Upper lobe of left lung (tissue), 6 donors: ENCODE measurements around the gene MCAM. TPM values are rescaled to one million over a fixed set of nuclear protein-coding genes. Genes with fewer than 3 reads are reported as not detected.
A peak's percentile ranks its signal among the peaks of the same experiment; 100 is the strongest.

Experiments used
- ATAC-seq, 2 donors: fragments of 200-7000 bp; cut with Tn5 transposase; one replicate each; pipeline ENCODE4 v1.9.1; 2022; ENCODE audit warnings: mild to moderate bottlenecking in 2 of 2, moderate library complexity in 2 of 2; ENCODE audit not compliant: low FRiP score in 2 of 2
- DNase-seq, 2 donors: peaks; one replicate each; pipeline ENCODE4 v3.0.0-alpha.2; 2019 to 2020
- H3K27ac ChIP-seq, 4 donors: fragments of 200-600 bp; sonication (generic); one replicate each; pipeline ENCODE4 v1.5.1; 2016 to 2019
- H3K27me3 ChIP-seq, 4 donors: fragments of 200-600 bp; sonication (generic); one replicate each; pipeline ENCODE4 v1.5.1; 2017 to 2019
- H3K36me3 ChIP-seq, 4 donors: fragments of 200-600 bp; sonication (generic); one replicate each; pipeline ENCODE4 v1.5.1; 2016 to 2019
- H3K4me1 ChIP-seq, 4 donors: fragments of 200-600 bp; sonication (generic); one replicate each; pipeline ENCODE4 v1.5.1; 2018 to 2019
- H3K4me3 ChIP-seq, 4 donors: fragments of 200-600 bp; sonication (generic); one replicate each; pipeline ENCODE4 v1.5.1; 2017 to 2019; ENCODE audit warnings: mild to moderate bottlenecking in 2 of 4, moderate library complexity in 1 of 4
- H3K9me3 ChIP-seq, 4 donors: fragments of 200-600 bp; sonication (generic); one replicate each; pipeline ENCODE4 v1.5.1; 2018 to 2019
- EP300 ChIP-seq, 4 donors: sonication (generic); formaldehyde crosslinking; IDR thresholded peaks; one replicate each; pipeline ENCODE4 v1.5.1; 2017; ENCODE audit warnings: antibody characterized with exemption in 4 of 4, control low read depth in 2 of 4
- POLR2A ChIP-seq, 4 donors: fragments of 450-650 bp; IDR thresholded peaks; one replicate each; pipeline ENCODE4 v1.5.1; 2016 to 2017; ENCODE audit warnings: antibody characterized with exemption in 4 of 4, mild to moderate bottlenecking in 2 of 4
- POLR2AphosphoS5 ChIP-seq, 2 donors: sonication (generic); formaldehyde crosslinking; IDR thresholded peaks; one replicate each; pipeline ENCODE4 v1.5.1; 2017; ENCODE audit warnings: antibody characterized with exemption in 2 of 2
- WGBS, 2 donors: methylation state at CpG; one replicate each; pipeline ENCODE4 v1.1.5; 2017 to 2018; 5-methylcytosine and 5-hydroxymethylcytosine counted together
- total RNA-seq, 6 donors: library from RNA; depleted of rRNA in 4 of 6; stranded (reverse); fragments of >200 nt in 4 of 6; gene quantifications; one replicate each; pipeline versions ENCODE4 v1.1.0 to v1.2.1, GENCODE V29; 2016 to 2021
- TF ChIP-seq, protein P1 (sequence below), 6 experiments: fragments of 450-650 bp in 4 of 6; fragments of 200-600 bp in 2 of 6; sonication (generic) in 2 of 6; IDR thresholded peaks; one replicate each; pipeline ENCODE4 v1.5.1; 2016 to 2019; ENCODE audit warnings: antibody characterized with exemption in 6 of 6
- donor health status: DM: no; HTN: no; CAD: no; lungs with moderate emphysema.
- donor health status: DM: no; HTN: yes; CAD: no; lungs with severe emphysema.

The MCAM gene
- total RNA-seq, 6 donors from 2014 or later: 39.8 to 222 (median 76.5) TPM

DNA sequence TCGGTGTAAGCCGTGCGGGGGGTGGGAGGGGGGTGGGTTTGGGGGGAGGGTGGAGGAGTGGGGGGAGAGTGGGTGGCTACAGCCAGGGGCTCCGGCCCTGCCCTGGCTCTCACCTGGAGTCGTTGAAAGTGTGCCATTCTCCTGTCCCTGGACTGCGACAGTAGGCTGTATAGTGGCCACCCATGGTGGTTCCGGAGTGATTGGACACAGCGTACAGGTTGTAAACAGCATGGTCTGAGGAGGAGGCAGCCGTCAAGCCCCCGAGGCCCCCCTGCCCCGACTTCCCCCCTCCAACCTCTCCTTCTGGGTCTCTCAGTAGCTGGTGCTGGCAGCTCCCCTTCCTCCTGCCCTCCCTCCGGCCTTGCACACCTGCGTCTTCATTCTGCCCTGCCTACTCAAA is 40.1 kb upstream of the MCAM start:
- TF ChIP-seq, protein P1, sequence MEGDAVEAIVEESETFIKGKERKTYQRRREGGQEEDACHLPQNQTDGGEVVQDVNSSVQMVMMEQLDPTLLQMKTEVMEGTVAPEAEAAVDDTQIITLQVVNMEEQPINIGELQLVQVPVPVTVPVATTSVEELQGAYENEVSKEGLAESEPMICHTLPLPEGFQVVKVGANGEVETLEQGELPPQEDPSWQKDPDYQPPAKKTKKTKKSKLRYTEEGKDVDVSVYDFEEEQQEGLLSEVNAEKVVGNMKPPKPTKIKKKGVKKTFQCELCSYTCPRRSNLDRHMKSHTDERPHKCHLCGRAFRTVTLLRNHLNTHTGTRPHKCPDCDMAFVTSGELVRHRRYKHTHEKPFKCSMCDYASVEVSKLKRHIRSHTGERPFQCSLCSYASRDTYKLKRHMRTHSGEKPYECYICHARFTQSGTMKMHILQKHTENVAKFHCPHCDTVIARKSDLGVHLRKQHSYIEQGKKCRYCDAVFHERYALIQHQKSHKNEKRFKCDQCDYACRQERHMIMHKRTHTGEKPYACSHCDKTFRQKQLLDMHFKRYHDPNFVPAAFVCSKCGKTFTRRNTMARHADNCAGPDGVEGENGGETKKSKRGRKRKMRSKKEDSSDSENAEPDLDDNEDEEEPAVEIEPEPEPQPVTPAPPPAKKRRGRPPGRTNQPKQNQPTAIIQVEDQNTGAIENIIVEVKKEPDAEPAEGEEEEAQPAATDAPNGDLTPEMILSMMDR (IDR thresholded peaks at IDR 0.05): no peak
- TF ChIP-seq POLR2AphosphoS5 (IDR thresholded peaks at IDR 0.05): no peak
- no peak for TF ChIP-seq POLR2A (IDR thresholded peaks at IDR 0.05)
- no peak for TF ChIP-seq EP300 (IDR thresholded peaks at IDR 0.05)
- Histone ChIP-seq H3K9me3 (no peaks in the 10 kb centered on the region), H3K36me3 (no peaks in the 10 kb centered on the region), H3K4me3 (peak overlapping the region; percentile 27 to 60 (median 45)), H3K27me3 (no peaks in the 10 kb centered on the region), H3K4me1 (peaks cover 3 to 38% (median 29%) of the 10 kb centered on the region in 4 donors), H3K27ac (peak overlapping the region in 3 of 4 donors; percentile 60 to 82 (median 73))
- DNase-seq (no peak), ATAC-seq (no peak)
- WGBS, 2 donors: 34 to 46% methylated on average over 10 to 13 of the region's 13 CpGs

DNA sequence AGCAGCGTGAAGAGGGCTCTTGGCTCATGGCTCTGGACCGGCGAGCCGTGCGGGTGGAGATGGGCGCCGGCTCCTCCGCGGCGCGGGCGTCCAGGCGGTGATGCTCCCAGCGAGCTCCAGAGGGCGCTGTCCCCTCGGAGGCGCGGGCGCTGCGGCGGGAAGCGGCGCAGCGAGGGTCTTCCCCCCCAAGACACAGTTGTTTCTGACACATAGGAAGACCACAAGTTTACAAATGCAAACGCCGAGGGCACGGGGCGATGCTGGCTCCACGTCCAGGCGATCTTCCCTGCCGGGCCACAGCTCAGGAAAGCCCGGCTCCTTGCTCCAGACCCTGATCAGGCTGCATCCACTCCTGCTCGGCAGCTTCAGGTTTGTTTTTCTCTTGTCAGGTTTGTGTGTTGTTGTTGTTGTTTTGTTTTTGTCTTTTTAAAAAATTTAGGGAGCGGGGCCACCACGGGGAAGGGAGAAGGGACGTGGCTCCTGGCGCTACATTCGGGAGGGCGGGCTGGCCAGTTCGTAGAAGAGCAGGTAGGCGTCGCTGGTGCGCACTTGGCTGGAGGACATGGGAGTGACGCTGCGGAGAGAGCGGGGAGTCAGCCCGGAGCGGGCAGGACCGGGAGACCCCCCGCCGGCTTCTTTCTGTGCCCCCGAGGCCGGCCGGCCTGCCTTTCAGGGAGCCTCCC is 39.6 kb upstream of the MCAM start:
- WGBS, 2 donors: 5 to 6% methylated on average over 43 to 54 of the region's 54 CpGs
- DNase-seq: peak; percentile 85 to 94
- Histone ChIP-seq H3K27me3 (no peaks in the 10 kb centered on the region), H3K4me3 (peak overlapping the region; percentile 27 to 60 (median 45)), H3K9me3 (no peaks in the 10 kb centered on the region), H3K27ac (peak overlapping the region; percentile 31 to 82 (median 66)), H3K4me1 (peaks cover 3 to 32% (median 24%) of the 10 kb centered on the region in 4 donors), H3K36me3 (no peaks in the 10 kb centered on the region)
- TF ChIP-seq, protein P1 (IDR thresholded peaks at IDR 0.05): peak; percentile 82 to 97 (median 92)
- TF ChIP-seq POLR2AphosphoS5 (IDR thresholded peaks at IDR 0.05) (no peak), POLR2A (IDR thresholded peaks at IDR 0.05) (peak in 1 of 4 donors; percentile 15), EP300 (IDR thresholded peaks at IDR 0.05) (no peak)
- peak; percentile 89 to 96 for ATAC-seq

DNA sequence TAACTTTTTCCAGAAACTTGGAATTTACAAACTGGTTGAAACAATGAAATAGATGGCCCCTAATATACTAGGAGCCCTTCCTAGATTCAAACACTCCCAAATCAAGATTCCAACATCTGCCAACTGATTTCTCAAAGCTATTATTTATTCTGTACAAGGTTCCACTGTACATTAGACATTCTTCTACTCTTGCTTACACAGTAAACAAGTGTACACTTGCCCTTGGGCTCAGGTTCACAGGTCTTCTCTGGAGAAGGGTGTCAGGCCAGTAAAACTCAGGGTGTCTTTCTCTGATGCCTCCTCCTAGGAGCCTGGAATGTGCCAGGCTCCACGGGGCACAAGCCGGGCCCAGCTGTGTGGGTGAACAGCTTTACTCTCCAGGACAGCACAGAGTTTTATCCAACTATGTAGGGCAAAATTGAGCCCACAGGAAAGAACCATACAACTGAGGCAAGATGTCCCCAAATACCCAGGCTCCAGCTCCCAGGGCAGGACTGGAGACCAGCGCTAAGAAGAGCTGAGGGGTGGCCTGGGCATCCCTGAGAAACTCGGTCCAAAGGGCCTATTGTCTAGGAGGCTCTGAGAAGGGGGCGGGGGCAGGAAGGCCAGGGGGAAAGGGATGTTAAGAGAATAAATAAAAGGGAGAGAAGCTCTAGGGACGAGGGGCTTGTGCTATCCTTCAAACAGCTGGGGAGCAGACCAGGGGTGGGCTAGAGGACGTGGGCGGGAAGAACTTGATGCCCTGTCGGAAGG is 38.3 kb upstream of the MCAM start:
- TF ChIP-seq, protein P1 (IDR thresholded peaks at IDR 0.05): no peak
- TF ChIP-seq POLR2AphosphoS5 (IDR thresholded peaks at IDR 0.05) (no peak), EP300 (IDR thresholded peaks at IDR 0.05) (no peak), POLR2A (IDR thresholded peaks at IDR 0.05) (no peak)
- H3K36me3 ChIP-seq: no peaks in the 10 kb centered on the region
- no peaks in the 10 kb centered on the region for H3K27me3 ChIP-seq
- no peaks in the 10 kb centered on the region for H3K9me3 ChIP-seq
- ATAC-seq (no peak), DNase-seq (no peak)
- no peak overlapping the region for H3K4me3 ChIP-seq
- H3K27ac ChIP-seq: peak overlapping the region in 2 of 4 donors; percentile 17 to 82
- H3K4me1 ChIP-seq: peaks cover 3 to 24% (median 18%) of the 10 kb centered on the region in 4 donors
- 58 to 68% methylated on average over 7 to 9 of the region's 9 CpGs for WGBS, 2 donors

DNA sequence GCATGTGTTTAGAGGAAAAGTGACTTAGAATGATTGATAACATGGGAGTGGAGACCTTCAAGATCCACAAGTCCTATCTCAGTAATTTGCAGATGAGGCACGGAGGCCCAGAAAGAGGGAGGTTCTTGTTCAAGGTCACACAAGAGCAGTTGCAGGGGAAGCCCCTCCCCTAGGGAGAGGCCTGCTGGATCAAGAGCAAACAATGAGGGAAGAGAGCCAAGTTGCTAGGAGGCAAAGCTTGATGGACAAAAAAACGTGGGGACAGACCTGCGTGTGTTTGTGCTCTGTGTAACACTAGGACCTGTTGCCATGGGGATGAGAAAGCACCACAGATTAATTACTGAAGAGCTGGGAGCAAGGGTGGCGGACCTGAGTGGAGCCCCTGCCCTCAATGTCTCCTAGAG is 35.9 kb upstream of the MCAM start:
- Histone ChIP-seq H3K4me3 (no peak overlapping the region), H3K4me1 (peaks cover 3 to 24% (median 18%) of the 10 kb centered on the region in 4 donors), H3K9me3 (no peaks in the 10 kb centered on the region), H3K27ac (peak overlapping the region in 2 of 4 donors; percentile 36 to 44), H3K36me3 (no peaks in the 10 kb centered on the region), H3K27me3 (no peaks in the 10 kb centered on the region)
- WGBS, 2 donors: 23 to 32% methylated on average over 4 of the region's 4 CpGs
- DNase-seq (no peak), ATAC-seq (no peak)
- TF ChIP-seq EP300 (IDR thresholded peaks at IDR 0.05) (no peak), POLR2A (IDR thresholded peaks at IDR 0.05) (no peak), POLR2AphosphoS5 (IDR thresholded peaks at IDR 0.05) (no peak)
- TF ChIP-seq, protein P1 (IDR thresholded peaks at IDR 0.05): no peak
